Chondrocyte (in vitro differentiated cells): ENCODE results near the gene TCFL5. TPM values are rescaled to one million over a fixed set of nuclear protein-coding genes. Genes with fewer than 3 reads are reported as not detected.

Experiments used
- DNase-seq: peaks from one replicate; pipeline ENCODE4 v3.0.0; 2021; ENCODE audit warnings: mixed read lengths, low spot score
- H3K27ac Mint-ChIP-seq: one replicate; pipeline ENCODE4 v1.8.0; 2021; ENCODE audit warnings: mild to moderate bottlenecking, moderate library complexity, mixed read lengths; ENCODE audit not compliant: unreplicated experiment
- H3K27me3 Mint-ChIP-seq: 2 replicates; pipeline ENCODE4 v1.8.0; 2021; ENCODE audit warnings: low read depth, mixed read lengths
- H3K36me3 Mint-ChIP-seq: 2 replicates; pipeline ENCODE4 v1.8.0; 2021; ENCODE audit warnings: low read depth, mixed read lengths
- H3K4me1 Mint-ChIP-seq: 2 replicates; pipeline ENCODE4 v1.8.0; 2021; ENCODE audit warnings: low read depth, mild to moderate bottlenecking, mixed read lengths
- H3K4me3 Mint-ChIP-seq: one replicate; pipeline ENCODE4 v1.8.0; 2021; ENCODE audit warnings: mild to moderate bottlenecking, moderate library complexity, mixed read lengths; ENCODE audit not compliant: unreplicated experiment
- H3K9me3 Mint-ChIP-seq: 2 replicates; pipeline ENCODE4 v1.8.0; 2021; ENCODE audit warnings: low read depth, mixed read lengths
- total RNA-seq: library from RNA; stranded (reverse); gene quantifications from 3 replicates; pipeline ENCODE4 v1.2.1, GENCODE V29; 2021
- TF ChIP-seq, protein P1 (sequence below): fragments of 200-600 bp; sonication (generic); IDR thresholded peaks from 2 replicates; pipeline ENCODE4 v1.5.0; 2021; ENCODE audit warnings: antibody characterized with exemption, mild to moderate bottlenecking, moderate library complexity

TCFL5 gene
- total RNA-seq, 1 donor from 2014 or later = 12.7 TPM

- DNase-seq = no peak
- no peak overlapping the region for H3K4me3 Mint-ChIP-seq
- no peak overlapping the region for H3K27ac Mint-ChIP-seq
- peaks cover 25% of the 10 kb centered on the region for H3K4me1 Mint-ChIP-seq
- H3K27me3 Mint-ChIP-seq = no peaks in the 10 kb centered on the region
- peaks cover 15% of the 10 kb centered on the region for H3K36me3 Mint-ChIP-seq
- no peaks in the 10 kb centered on the region for H3K9me3 Mint-ChIP-seq
- TF ChIP-seq, protein P1, sequence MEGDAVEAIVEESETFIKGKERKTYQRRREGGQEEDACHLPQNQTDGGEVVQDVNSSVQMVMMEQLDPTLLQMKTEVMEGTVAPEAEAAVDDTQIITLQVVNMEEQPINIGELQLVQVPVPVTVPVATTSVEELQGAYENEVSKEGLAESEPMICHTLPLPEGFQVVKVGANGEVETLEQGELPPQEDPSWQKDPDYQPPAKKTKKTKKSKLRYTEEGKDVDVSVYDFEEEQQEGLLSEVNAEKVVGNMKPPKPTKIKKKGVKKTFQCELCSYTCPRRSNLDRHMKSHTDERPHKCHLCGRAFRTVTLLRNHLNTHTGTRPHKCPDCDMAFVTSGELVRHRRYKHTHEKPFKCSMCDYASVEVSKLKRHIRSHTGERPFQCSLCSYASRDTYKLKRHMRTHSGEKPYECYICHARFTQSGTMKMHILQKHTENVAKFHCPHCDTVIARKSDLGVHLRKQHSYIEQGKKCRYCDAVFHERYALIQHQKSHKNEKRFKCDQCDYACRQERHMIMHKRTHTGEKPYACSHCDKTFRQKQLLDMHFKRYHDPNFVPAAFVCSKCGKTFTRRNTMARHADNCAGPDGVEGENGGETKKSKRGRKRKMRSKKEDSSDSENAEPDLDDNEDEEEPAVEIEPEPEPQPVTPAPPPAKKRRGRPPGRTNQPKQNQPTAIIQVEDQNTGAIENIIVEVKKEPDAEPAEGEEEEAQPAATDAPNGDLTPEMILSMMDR = no peak
Measured at GRCh38 chr20:62799036-62799435, 62.6 kb downstream of the TCFL5 start.

- DNase-seq = no peak
- TF ChIP-seq, protein P1 = no peak
- Mint-ChIP-seq H3K4me3 (peak overlapping the region; percentile 81), H3K27ac (no peak overlapping the region), H3K9me3 (no peaks in the 10 kb centered on the region), H3K27me3 (no peaks in the 10 kb centered on the region), H3K36me3 (peaks cover 15% of the 10 kb centered on the region), H3K4me1 (peaks cover 26% of the 10 kb centered on the region)
Measured at GRCh38 chr20:62797671-62798532, 63.7 kb downstream of the TCFL5 start.

DNA sequence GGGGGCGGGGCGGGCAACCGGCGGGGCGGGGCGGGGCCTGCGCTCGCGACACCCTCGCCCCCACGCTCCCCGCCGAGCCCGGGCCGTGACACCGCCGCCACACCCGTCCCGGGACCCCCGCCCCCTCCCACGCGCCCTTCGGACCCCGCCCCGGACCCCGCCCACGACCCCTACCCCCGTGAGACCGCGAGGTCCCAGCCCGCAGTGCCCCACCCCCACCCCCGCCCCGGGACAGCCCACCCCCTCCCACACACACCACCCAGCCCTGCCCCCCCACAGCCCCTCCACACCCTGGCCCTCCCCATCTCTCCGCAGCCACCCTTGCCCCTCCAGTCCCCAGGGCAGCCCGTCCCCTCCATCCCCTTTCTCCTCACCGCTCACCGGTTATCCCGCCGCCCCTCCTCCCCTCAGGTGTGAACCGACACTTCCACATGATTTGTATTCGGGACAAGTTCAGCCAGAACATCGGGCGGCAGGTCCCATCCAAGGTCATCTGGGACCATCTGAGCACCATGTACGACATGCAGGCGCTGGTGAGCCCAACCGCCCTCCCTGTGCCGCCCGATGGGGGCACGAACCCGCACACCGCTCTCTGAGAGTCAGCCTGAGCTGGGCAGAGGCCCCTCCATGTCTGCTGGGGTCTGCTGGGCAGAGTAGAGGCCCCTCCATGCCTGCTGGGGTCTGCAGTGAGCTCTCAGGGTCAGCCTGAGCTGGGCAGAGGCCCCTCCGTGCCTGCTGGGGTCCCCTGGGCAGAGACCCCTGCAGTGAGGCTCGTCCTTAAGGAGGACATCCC, 64.7 kb downstream of the TCFL5 start:
- Mint-ChIP-seq H3K27ac (peak overlapping the region; percentile 8), H3K36me3 (peaks cover 15% of the 10 kb centered on the region), H3K9me3 (no peaks in the 10 kb centered on the region), H3K4me3 (peak overlapping the region; percentile 81), H3K27me3 (no peaks in the 10 kb centered on the region), H3K4me1 (peaks cover 36% of the 10 kb centered on the region)
- no peak for DNase-seq
- TF ChIP-seq, protein P1 = no peak

DNA sequence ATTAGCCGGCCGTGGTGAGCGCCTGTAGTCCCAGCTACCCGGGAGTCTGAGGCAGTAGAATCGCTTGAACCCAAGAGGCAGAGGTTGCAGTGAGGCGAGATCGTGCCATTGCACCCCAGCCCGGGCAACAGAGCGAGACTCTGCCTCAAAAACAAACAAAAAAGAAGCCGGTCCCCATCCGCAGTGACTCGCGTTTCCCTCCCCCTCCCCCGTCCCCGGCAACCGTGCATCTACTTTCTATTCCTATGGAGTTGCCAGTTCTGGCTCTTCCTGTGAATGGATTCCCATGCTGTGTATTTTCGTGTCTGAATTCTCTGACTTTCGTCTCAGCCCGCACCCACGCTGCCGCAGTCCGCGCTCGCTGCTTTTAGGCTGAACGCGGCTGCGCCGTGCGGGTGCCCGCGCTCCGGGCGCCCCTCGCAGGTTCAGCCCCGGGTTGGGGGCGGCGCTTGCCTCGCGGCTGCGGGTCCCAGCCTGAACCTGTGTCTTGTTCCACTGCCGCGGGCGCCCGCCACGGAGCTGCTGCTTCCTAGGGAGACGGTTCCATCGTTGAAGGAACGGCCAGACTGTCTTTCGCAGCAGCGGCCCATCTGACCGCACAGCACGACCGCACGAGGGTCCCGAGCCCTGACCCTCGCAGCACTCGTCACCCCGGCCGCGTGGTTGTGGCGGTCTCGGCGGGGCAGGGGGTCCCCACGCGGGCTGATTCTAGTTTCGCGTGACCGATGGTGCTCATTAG, 66.4 kb downstream of the TCFL5 start:
- Mint-ChIP-seq H3K36me3 (peaks cover 14% of the 10 kb centered on the region), H3K4me3 (peak overlapping the region; percentile 73), H3K4me1 (peaks cover 45% of the 10 kb centered on the region), H3K27ac (peak overlapping the region; percentile 86), H3K27me3 (no peaks in the 10 kb centered on the region), H3K9me3 (no peaks in the 10 kb centered on the region)
- TF ChIP-seq, protein P1 = no peak
- no peak for DNase-seq
